CD4-positive, alpha-beta T cell (primary cell): ENCODE measurements around the gene PCDHGA1. TPM values are rescaled to one million over a fixed set of nuclear protein-coding genes. Genes with fewer than 3 reads are reported as not detected.

Source experiments
- ATAC-seq: fragments of 200-7000 bp; cut with Tn5 transposase; one replicate; pipeline ENCODE4 v1.10.0; 2022; ENCODE audit warnings: mild to moderate bottlenecking; ENCODE audit not compliant: poor library complexity
- CTCF ChIA-PET: fragments of 350-600 bp; sonication (Branson Sonifier 250); formaldehyde crosslinking; loops from one replicate; lab custom pipeline; 2021; ENCODE audit warnings: antibody characterized with exemption, inconsistent platforms; lab: Charles Lee
- POLR2A ChIA-PET: fragments of 350-600 bp; sonication (Branson Sonifier 250); formaldehyde crosslinking; loops from one replicate; lab custom pipeline; 2021; ENCODE audit warnings: antibody characterized with exemption, inconsistent platforms; lab: Charles Lee
- DNase-seq, 14 experiments: peaks; one replicate each; pipeline ENCODE4 v3.0.0-alpha.2; 2013 to 2020; ENCODE audit warnings: mixed read lengths in 2 of 14
- H3K27ac ChIP-seq, 2 donors: one replicate each; pipeline versions ENCODE4 v1.5.1 to v1.7.0; 2013; ENCODE audit warnings: low read length in 2 of 2, low read depth in 1 of 2, mild to moderate bottlenecking in 1 of 2
- H3K27me3 ChIP-seq, 2 experiments: 1 replicate in 1 of 2; 2 replicates in 1 of 2; pipeline versions ENCODE4 v1.6.1 to v1.7.0; 2013; ENCODE audit warnings: low read length in 2 of 2, control low read depth in 1 of 2, mild to moderate bottlenecking in 1 of 2, moderate library complexity in 1 of 2; ENCODE audit not compliant: insufficient read depth in 2 of 2, control insufficient read depth in 1 of 2
- H3K36me3 ChIP-seq: one replicate; pipeline ENCODE4 v1.6.1; 2013; ENCODE audit warnings: low read length, control low read depth; ENCODE audit not compliant: insufficient read depth
- H3K4me1 ChIP-seq: one replicate; pipeline ENCODE4 v1.6.1; 2013; ENCODE audit warnings: low read length, control low read depth; ENCODE audit not compliant: insufficient read depth
- H3K4me3 ChIP-seq: one replicate; pipeline ENCODE4 v1.5.1; 2013; ENCODE audit warnings: mild to moderate bottlenecking, low read length, moderate library complexity
- H3K9me3 ChIP-seq, 2 experiments: 1 replicate in 1 of 2; 2 replicates in 1 of 2; pipeline versions ENCODE4 v1.6.1 to v1.7.0; 2013; ENCODE audit warnings: low read length in 2 of 2, mild to moderate bottlenecking in 2 of 2, control low read depth in 1 of 2, moderate library complexity in 1 of 2; ENCODE audit not compliant: control insufficient read depth in 1 of 2, insufficient read depth in 1 of 2
- H3K27ac Mint-ChIP-seq: one replicate; pipeline ENCODE4 v1.8.0; 2020; ENCODE audit warnings: mixed read lengths
- H3K27me3 Mint-ChIP-seq: one replicate; pipeline ENCODE4 v1.8.0; 2021; ENCODE audit warnings: mixed read lengths
- H3K36me3 Mint-ChIP-seq: one replicate; pipeline ENCODE4 v1.8.0; 2021; ENCODE audit warnings: low read depth, mixed read lengths
- H3K4me1 Mint-ChIP-seq: one replicate; pipeline ENCODE4 v1.8.0; 2021; ENCODE audit warnings: low read depth, mixed read lengths
- H3K4me3 Mint-ChIP-seq: one replicate; pipeline ENCODE4 v1.8.0; 2020; ENCODE audit warnings: mild to moderate bottlenecking, mixed read lengths
- H3K9me3 Mint-ChIP-seq: one replicate; pipeline ENCODE4 v1.8.0; 2020; ENCODE audit warnings: mixed read lengths
- intact Hi-C, 2 experiments: fragments of 100-400 bp; cut with DNase I in 1 of 2; cut with micrococcal nuclease in 1 of 2; formaldehyde crosslinking; loops; one replicate each; pipeline versions ENCODE4 v1.15.1 to v1.9.0; 2023 to 2025; cut with DNase I, micrococcal nuclease
- total RNA-seq, 174 experiments: library from RNA in 2 of 174; stranded (reverse) in 2 of 174; gene quantifications; one replicate each; pipeline ENCODE4 v1.2.3 and lab custom pipeline; 2021 to 2026
- TF ChIP-seq, protein P1 (sequence below): fragments of 200-600 bp; IDR thresholded peaks from one replicate; pipeline ENCODE4 v1.8.0; 2022; ENCODE audit warnings: antibody characterized with exemption, mild to moderate bottlenecking

Gene PCDHGA1
- total RNA-seq, 2 experiments from 2014 or later, result not detected

DNA sequence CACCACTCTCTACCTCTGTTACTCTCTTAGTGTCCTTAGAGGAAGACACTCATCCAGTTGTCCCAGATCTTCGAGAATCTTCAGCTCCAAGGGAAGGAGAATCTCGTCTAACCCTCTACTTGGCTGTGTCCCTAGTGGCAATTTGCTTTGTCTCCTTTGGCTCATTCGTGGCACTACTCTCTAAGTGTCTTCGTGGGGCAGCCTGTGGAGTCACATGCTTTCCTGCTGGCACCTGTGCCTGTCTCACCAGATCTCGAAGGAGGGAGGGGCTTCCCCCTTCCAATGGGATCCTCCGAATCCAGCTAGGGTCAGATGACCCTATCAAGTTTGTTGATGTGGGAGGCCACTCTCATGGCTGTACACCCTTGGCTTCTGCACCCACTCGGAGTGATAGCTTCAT, 156.8 kb downstream of the PCDHGA1 start:
- Mint-ChIP-seq H3K4me1 (peaks cover 16% of the 10 kb centered on the region), H3K36me3 (no peaks in the 10 kb centered on the region), H3K27me3 (peaks cover 96% of the 10 kb centered on the region), H3K9me3 (no peaks in the 10 kb centered on the region), H3K27ac (no peak overlapping the region), H3K4me3 (no peak overlapping the region)
- Histone ChIP-seq H3K4me1 (peaks cover 25% of the 10 kb centered on the region), H3K27ac (no peak overlapping the region), H3K27me3 (peaks cover 79 to 90% of the 10 kb centered on the region in 2 experiments), H3K4me3 (no peak overlapping the region), H3K9me3 (peaks cover 0 to 32% of the 10 kb centered on the region in 2 experiments), H3K36me3 (no peaks in the 10 kb centered on the region)
- ATAC-seq (no peak), DNase-seq (no peak)
- POLR2A ChIA-PET, result no interaction called here
- CTCF ChIA-PET, result no interaction called here
- intact Hi-C loops, result no loop called here
- TF ChIP-seq, protein P1, sequence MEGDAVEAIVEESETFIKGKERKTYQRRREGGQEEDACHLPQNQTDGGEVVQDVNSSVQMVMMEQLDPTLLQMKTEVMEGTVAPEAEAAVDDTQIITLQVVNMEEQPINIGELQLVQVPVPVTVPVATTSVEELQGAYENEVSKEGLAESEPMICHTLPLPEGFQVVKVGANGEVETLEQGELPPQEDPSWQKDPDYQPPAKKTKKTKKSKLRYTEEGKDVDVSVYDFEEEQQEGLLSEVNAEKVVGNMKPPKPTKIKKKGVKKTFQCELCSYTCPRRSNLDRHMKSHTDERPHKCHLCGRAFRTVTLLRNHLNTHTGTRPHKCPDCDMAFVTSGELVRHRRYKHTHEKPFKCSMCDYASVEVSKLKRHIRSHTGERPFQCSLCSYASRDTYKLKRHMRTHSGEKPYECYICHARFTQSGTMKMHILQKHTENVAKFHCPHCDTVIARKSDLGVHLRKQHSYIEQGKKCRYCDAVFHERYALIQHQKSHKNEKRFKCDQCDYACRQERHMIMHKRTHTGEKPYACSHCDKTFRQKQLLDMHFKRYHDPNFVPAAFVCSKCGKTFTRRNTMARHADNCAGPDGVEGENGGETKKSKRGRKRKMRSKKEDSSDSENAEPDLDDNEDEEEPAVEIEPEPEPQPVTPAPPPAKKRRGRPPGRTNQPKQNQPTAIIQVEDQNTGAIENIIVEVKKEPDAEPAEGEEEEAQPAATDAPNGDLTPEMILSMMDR, result no peak

DNA sequence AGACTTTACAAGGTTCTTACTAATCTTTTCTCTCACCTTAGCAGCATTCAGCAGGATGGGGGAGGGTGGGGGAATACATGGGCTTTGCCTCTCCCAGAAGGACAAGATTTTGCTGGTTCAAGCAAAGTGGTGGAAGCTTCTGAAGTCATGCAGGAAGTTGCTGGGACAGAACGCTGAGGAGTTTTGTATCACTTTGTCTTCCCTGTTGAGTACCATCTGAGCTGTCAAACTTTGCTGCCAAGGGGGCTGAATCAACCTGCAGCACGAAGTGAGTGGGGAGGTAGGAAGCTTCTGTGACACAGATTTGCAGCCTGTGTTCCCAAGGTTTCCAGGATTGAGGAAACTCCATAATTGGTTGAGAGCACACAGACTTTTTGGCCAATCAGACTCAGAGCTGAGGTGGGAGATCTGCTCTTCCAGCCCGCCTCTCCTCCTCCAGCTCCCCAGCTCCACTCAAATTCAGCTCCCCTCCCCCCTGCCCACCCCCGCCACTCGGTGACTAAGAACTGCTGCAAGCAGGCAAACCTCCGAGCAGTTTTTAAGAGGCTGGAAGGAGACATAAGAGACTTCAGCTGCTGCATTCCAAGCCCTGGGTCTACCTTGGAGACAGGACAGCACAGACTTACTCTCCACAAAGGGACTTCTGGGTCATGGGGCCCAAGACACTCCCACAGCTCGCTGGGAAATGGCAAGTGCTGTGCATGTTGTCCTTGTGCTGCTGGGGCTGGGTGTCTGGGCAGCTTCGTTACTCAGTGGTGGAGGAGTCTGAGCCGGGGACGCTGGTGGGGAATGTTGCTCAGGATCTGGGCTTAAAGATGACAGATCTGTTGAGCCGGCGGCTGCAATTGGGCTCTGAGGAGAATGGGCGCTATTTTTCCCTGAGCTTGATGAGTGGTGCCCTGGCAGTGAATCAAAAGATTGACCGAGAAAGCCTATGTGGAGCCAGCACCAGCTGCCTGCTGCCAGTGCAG, 158.6 kb downstream of the PCDHGA1 start, which contains the start of gene PCDHGC5:
TSS of gene PCDHGC5 (plus strand) at position 491 of the 971 bp plus-strand sequence. CDS start at position 651, 160 bp downstream.
- Histone ChIP-seq H3K27ac (no peak within 1 kb of the TSS), H3K9me3 (peaks cover 0 to 34% of the 10 kb centered on the region in 2 experiments), H3K4me1 (peaks cover 33% of the 10 kb centered on the region), H3K4me3 (no peak within 1 kb of the TSS), H3K27me3 (peaks cover 82 to 100% of the 10 kb centered on the region in 2 experiments), H3K36me3 (no peaks in the 10 kb centered on the region)
- ATAC-seq (no peak), DNase-seq (no peak)
- Mint-ChIP-seq H3K9me3 (no peaks in the 10 kb centered on the region), H3K27me3 (peaks cover 93% of the 10 kb centered on the region), H3K27ac (no peak within 1 kb of the TSS), H3K36me3 (no peaks in the 10 kb centered on the region), H3K4me1 (peaks cover 16% of the 10 kb centered on the region), H3K4me3 (no peak within 1 kb of the TSS)
- intact Hi-C loops, result no loop called here
- ChIA-PET POLR2A (no interaction called here), CTCF (no interaction called here)
- TF ChIP-seq, protein P1, result no peak

DNA sequence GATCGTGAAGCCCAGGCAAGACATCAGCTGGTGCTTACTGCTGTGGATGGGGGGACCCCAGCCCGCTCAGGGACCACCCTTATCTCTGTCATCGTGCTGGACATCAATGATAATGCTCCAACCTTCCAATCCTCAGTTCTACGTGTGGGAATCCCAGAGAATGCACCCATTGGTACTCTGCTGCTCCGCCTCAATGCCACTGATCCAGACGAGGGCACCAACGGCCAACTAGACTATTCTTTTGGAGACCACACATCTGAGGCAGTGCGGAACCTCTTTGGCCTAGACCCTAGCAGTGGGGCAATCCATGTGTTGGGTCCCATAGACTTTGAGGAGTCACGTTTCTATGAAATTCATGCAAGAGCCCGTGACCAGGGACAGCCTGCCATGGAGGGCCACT, 159.5 kb downstream of the PCDHGA1 start:
- Mint-ChIP-seq H3K9me3 (no peaks in the 10 kb centered on the region), H3K36me3 (no peaks in the 10 kb centered on the region), H3K27ac (no peak overlapping the region), H3K4me1 (peaks cover 16% of the 10 kb centered on the region), H3K4me3 (no peak overlapping the region), H3K27me3 (peaks cover 93% of the 10 kb centered on the region)
- peaks cover 0 to 28% of the 10 kb centered on the region in 2 experiments for H3K9me3 ChIP-seq
- peaks cover 30% of the 10 kb centered on the region for H3K4me1 ChIP-seq
- CTCF ChIA-PET, result no interaction called here
- TF ChIP-seq, protein P1, result no peak
- POLR2A ChIA-PET, result no interaction called here
- intact Hi-C loops, result no loop called here
- DNase-seq, result no peak
- H3K27me3 ChIP-seq, result peaks cover 83 to 100% of the 10 kb centered on the region in 2 experiments
- H3K4me3 ChIP-seq, result no peak overlapping the region
- no peak for ATAC-seq
- no peak overlapping the region for H3K27ac ChIP-seq
- H3K36me3 ChIP-seq, result no peaks in the 10 kb centered on the region
